Limb (tissue), 2 donors: ENCODE data around the gene ZNF622.
"Not testable (repeated sequence)": the region's sequence is repeated elsewhere in the genome, so short reads cannot be mapped to it uniquely, and the experiment has no call there.

Source experiments
- DNase-seq, 2 donors: peaks; one replicate each; pipeline ENCODE4 v3.0.0-alpha.2; 2016; ENCODE audit errors: extremely low spot score in 2 of 2

ZNF622 gene

GRCh38 chr5:16480821-16481538 lies 15.4 kb upstream of the ZNF622 start:
- DNase-seq, result no peak

DNA sequence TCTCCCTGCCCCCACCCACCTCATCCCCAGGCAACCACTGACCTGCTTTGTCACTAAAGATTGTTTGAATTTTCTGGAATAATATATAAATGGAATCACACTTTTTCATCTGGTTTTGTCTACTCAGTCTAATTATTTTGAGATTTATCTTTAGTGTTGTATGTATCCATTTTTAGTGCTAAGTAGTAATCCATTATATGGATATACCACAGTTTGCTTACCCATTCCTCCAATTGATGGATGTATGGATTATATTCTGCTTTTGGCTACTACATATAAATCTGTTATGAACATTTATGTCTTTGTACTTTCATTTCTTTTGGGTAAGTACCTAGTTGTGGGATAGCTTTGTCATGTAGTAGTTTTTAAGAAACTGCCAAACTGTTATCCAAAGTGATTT lies 14.5 kb upstream of the ZNF622 start:
- DNase-seq, result no peak

DNA sequence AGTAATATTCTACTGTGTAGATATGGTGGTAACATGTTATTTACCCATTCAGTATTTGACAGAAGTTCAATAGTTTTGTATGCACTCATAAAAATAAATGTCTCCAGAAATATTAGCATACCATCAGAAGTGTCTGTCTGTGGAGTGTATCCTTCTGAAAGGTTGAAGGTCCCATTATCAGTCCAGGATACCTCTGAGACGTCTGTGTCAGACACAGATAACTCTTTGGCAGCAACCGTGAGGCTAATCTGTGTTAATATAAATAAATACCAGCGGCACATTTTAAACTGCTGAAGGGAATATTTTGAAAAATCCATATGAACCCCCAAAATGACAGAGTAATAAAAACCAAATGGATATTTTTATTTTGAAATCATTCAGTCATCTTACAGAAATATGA lies 11.9 kb upstream of the ZNF622 start:
- no peak for DNase-seq

DNA sequence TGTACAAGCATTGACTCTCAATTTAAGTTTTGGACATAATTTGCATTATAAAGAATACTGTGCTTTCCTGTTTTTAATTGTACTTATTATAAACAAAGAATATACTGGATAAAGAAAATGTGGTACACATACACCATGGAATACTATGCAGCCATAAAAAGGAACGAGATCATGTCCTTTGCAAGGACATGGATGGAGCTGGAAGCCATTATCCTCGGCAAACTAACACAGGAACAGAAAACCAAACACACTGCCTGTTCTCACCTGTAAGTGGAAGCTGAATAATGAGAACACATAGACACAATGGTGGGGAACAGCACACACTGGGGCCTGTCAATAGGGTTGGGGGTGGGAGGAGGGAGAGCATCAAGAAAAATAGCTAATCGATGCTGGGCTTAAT lies 10.8 kb upstream of the ZNF622 start:
- not testable (repeated sequence) for DNase-seq

DNA sequence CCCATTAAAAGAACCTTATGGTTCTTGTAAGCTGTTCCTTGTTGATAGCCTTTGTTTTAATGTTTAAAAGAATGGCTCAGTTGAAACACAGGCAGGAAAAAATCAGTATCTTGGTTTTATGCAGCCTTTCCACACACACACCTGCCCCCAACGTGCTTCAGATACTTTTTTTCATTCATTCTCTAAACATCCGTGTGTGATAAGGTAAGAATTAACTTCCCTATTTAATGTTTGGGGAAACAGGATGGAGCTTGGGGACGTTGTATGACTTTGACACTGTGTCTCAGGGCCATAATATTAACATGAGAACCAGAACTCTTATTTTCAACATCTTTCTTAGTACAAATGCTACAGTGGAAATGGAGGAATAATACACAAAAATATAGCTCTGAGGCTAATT lies 5.8 kb upstream of the ZNF622 start:
- DNase-seq, result no peak

DNA sequence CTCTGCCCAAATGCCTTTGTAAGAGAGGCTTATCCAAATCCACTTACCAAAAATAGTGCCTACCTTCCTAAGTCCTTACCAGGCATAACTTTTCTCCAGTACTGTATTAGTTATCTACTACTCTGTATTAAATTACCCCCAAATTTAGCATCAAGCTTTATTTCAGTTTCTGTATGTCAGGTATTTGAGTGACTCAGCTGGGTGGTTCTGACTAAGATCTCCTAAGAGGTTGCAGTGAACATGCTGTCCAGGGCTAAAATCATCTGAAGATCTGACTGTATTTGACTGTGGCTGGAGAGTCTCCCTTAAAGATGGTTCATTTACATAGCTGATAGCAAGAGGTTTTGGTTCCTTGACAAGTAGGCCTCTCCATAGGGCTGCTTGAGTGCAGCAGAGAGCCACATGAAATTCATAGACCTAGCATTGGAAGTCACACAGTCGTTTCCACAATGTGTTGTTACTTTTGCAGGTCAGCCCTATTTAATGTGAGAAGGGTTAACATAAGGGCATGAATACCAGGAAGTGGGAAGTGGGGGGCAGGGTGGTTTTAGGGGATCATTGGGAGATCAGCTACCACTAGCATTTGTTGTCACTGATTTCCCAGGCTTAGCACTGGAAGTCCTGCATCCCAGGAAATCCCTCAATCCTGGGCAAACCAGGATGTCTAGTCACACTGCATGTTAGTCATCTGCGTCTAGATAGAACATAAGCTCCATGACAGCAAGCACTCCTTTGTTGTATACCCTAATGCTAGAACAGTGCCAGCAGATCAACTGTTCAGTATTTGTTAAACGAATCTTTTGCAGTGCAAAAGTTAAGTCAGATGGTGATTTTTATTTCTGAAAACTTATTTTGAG lies 2.0 kb upstream of the ZNF622 start:
- no peak for DNase-seq

GRCh38 chr5:16464664-16465543 lies 696 bp downstream of the ZNF622 start:
- DNase-seq, result peak in 1 of 2 donors; percentile 34

- no peak for DNase-seq
Observed at GRCh38 chr5:16464231-16464630, 1.4 kb downstream of the ZNF622 start.

GRCh38 chr5:16461782-16462181 lies 3.8 kb downstream of the ZNF622 start:
- DNase-seq, result no peak

DNA sequence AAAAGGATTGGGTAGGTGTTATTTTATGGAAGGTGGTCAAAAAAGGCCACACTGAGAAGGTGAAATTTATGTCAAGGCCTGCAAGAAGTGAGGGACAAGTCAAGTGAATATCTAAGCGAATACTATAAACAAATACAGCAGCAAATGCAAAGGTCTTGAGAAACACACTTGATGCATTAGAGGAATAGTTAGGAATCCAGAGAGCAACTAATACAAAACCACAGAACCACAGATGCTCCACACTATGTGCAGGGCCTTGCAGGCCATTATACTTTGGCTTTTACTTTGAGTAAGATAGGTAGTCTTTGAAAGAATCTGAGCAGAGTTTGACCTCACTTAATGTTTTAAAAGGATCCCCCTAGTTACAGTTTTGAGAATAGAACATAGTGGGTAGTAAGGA lies 4.6 kb downstream of the ZNF622 start:
- DNase-seq, result no peak

DNA sequence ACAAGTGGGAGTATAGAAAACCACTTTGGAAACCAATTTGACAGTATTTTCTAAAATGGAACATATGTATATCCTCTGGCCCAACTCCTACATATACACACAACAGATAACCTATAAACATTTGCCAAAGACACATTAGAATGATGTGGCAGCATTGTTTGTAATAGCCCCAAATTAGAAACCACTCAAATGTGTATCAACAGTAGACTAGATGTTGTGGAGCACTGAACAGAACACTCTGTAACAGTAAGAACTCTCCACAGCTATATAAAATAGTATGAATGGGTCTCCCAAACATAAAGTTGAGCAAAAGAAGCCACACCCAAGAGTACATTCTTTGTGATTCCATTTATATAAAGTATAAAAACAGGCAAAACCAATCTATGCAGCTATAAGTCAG lies 6.1 kb downstream of the ZNF622 start:
- no peak for DNase-seq

DNA sequence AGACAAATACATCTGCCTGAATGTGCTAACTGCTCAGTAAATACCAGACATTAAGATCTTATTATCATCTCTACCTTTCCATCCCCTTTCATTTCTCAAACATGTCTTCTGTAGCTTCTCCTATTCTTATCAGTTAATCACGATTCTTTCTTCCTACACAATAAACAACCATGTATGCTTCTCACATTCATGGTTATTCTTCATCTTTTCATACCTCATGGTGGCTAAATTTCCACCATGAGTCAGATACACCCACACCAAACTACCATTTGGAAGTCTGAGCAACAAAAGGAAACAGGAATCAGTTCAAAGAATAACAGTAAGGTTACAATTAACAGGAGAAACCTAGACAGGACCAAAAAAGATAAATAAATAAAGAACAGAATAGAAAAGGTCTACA lies 7.7 kb downstream of the ZNF622 start:
- DNase-seq, result no peak

- no peak for DNase-seq
Observed at GRCh38 chr5:16457451-16457850, 8.1 kb downstream of the ZNF622 start.

DNA sequence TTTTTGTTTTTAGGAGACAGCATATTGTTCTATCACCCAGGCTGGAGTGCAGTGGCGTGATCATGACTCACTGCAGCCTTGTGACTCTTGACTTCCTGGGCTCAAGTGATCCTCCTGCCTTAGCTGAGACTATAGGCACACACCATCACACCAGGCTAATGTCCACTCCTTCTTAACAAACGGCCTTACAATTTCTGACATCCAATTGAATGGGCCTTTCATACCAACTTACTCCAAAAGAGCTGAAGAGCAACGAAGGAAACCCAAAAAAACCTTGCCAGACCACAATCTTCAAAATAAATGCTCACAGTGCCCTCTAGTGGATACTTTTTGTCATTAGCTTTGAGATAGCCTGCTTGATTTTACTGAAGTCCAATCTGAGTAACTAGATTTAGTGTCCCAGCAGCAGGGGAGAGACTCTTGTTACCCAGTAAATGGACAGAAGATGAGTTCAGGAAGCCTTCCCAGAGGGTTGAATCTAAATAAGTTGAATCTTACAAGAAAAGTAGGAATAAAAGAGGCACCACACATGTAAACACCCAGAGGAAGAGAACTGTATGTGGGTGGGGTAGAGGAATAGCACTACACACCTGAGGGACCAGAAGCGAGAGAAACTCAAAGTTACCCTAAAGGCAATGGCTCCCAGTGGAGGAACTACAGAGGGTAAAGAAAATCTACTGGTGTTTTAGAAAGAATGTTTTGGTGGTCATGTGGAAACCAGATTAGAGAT lies 9.3 kb downstream of the ZNF622 start:
- peak in 1 of 2 donors; percentile 75 for DNase-seq

GRCh38 chr5:16455668-16456067 lies 9.9 kb downstream of the ZNF622 start:
- no peak for DNase-seq

GRCh38 chr5:16454686-16455085 lies 10.9 kb downstream of the ZNF622 start:
- DNase-seq, result no peak

- no peak for DNase-seq
Observed at GRCh38 chr5:16453609-16454008, 12.0 kb downstream of the ZNF622 start.

DNA sequence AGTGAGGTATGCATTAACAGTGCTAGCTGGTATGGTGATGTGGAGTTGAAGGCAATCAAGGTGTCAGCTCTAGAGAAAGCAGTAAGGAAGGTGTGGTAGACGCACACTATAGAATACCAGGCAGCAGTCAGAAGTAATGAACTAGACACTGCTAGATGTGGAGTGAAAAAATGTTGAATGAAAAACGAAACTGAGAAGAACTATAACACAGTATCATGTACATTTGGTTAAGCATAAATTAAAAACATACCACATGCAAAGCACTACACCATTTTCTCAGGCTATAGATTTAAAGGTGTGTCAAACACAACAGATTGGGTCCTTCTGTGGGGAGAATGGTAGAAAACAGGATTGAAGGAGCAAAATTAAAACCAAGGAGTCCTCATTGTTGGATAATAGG lies 15.4 kb downstream of the ZNF622 start:
- DNase-seq, result no peak

- DNase-seq, result no peak
Observed at GRCh38 chr5:16446993-16447392, 18.6 kb downstream of the ZNF622 start.

DNA sequence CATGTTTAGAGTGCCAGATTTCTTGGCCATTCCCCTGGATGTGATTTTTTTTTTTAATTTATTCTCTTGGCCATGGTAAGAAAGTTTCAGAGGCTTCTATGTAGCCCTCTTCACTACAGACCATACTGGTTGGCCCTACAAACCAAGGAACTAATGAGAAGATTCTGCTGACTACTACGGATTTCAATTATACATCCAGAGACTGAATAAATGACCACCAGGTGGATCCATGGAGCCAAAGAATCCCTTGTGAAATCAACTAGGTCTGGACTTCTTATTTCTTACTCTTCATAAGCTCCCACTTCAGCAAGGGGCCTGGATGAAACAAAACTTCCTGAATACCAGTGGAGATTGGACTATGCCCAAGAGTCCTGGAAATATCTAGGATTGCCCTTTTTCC lies 27.6 kb downstream of the ZNF622 start:
- DNase-seq, result no peak

GRCh38 chr5:16436065-16436682 lies 29.4 kb downstream of the ZNF622 start:
- DNase-seq, result not testable (repeated sequence)
